ENCODE measurements around the gene EPHA6.

EPHA6 gene

GRCh38 chr3:97131476-97131875 lies 317.1 kb downstream of the EPHA6 start:
- FAIRE-seq (no peak), DNase-seq (ENCODE audit: extremely low spot score, insufficient read length, low read depth) (no peak)

GRCh38 chr3:97138914-97139541 lies 324.6 kb downstream of the EPHA6 start:
- DNase-seq (ENCODE audit: extremely low spot score, insufficient read length, low read depth) = no peak
- no peak for FAIRE-seq

DNA sequence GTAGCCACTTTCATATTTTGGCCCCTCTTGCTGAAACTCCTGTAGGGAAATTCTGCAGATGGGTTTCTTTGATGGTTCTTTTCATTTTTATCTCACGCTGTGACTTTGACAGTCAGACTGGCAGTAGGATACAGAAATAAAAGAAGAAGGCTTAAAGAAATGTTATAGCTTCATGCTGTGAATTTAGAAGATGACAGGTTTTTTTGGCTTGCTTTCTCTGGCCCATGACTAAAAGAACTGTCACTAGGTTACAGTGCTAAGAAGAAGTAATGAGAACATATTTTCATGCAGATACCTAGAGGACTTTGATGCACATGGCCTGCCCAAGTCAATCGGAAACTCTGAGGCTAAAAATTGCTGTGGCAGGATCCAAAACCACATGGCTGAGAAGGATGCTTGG lies 334.5 kb downstream of the EPHA6 start:
- no peak for DNase-seq (ENCODE audit: extremely low spot score, insufficient read length, low read depth)
- FAIRE-seq = no peak

DNA sequence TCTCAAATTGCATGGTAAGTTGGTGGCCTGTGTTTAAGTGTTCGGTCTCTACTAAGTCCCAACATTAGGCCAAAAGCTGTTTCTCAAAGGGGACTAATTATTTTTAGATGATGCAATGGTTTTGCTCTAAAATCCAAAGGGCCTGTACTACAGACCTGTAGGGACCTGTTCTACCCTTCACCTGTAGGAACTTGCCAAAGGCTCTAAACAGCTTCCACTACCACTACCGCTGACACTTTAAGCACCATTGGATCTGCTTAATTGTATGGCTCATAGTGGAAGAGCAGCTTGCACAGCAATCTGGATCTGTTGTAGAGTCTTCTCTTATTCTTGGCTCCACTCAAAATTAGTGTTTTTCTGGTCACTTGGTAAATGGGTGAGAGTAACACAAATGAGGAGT lies 346.8 kb downstream of the EPHA6 start:
- no peak for FAIRE-seq
- DNase-seq (ENCODE audit: extremely low spot score, insufficient read length, low read depth) = no peak

DNA sequence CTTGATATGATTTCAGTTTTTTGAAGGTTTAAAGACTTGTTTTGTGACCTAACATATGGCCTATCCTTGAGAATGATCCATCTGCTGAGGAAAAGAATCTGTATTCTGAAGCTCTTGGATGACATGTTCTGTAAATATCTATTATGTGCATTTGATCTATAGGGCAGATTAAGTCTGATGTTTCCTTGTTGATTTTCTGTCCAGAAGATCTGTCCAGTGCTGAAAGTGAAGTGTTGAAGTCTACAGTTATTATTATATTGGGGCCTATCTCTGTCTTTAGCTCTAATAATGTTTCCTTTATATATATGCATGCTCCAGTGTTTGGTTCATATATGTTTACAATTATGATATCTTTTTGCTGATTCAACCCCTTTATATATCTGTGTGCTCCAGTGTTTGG lies 362.8 kb downstream of the EPHA6 start:
- FAIRE-seq = no peak
- DNase-seq (ENCODE audit: extremely low spot score, insufficient read length, low read depth) = no peak

DNA sequence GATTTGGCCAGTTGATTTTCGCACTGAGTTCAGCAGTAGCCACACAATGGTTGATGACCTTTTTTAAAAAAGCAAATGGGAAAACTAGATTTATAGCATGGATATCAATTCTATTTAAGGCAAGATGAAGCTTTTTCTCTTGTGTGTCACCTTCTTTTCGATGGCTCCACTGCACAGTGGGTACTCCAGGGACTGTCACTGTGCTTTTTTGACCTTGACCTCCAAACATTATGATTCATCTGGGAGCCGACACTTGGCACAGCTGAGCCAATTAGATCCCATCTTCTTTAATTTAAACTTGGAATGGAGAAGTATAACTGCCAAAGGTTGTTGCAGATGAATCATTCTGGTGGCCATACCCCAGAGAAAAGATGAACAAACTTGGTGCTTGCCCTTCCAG lies 367.3 kb downstream of the EPHA6 start:
- FAIRE-seq = no peak
- DNase-seq (ENCODE audit: extremely low spot score, insufficient read length, low read depth) = no peak

DNA sequence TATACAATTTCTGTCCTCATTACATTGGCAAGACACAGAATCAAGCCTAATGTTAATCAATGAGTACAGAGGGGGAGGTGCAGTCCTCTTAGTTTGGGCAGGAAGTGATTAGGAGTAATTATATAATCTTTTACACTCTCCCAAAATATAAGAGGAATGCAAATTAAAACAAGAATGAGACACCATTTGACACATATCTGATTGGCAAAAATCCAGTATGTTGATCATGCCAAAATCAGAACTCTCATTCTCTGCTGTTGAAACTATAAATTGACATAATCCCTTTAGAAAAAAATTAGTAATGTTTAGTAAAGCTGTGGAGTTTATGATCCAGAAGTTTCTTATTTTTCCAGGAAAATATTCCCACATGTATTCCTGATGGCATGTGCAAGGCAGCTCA lies 373.4 kb downstream of the EPHA6 start:
- no peak for FAIRE-seq
- no peak for DNase-seq (ENCODE audit: extremely low spot score, insufficient read length, low read depth)

- FAIRE-seq = no peak
- DNase-seq (ENCODE audit: extremely low spot score, insufficient read length, low read depth) = no peak
These were observed 375.4 kb downstream of the EPHA6 start for GRCh38 chr3:97189835-97190234.

DNA sequence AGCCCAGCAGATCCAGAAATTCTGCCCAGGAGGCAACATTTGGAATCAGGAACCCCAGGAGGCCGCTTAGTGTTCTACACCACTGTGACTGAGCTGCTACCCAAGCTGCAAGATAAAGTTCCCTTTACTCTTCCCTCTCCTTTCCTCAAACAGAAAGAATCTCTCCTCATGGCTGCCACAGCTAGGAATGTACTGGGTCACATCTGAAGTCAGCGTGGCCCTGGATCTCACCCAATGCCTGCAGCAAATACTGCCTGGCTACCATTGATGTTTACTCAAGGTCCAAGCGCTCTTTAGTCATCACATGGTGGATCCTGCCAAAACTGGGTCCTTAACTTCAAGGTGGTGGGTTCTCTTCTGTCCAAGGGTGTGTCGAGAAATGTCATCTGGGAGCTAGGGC lies 382.7 kb downstream of the EPHA6 start:
- FAIRE-seq = no peak
- DNase-seq (ENCODE audit: extremely low spot score, insufficient read length, low read depth) = no peak

DNA sequence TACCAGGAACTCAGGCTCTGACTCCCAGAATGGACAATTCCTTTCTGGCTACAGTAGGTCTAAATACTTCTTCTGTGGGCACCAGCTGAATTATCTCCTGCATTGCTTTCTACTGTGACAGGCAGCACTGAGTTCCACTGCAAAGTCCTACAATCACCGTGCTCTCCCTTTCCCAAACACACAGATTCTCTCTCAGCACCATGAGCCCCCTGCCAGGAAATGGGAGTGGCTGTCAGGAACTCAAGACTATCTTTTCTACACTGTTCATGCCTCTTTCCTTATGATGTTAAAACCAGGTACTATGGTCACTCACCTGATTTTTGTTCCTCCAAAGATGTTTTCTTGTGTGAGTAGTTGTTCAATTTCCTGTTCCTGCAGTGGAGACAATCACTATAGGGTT lies 383.4 kb downstream of the EPHA6 start:
- FAIRE-seq = no peak

GRCh38 chr3:97200387-97200786 lies 386.0 kb downstream of the EPHA6 start:
- no peak for DNase-seq (ENCODE audit: extremely low spot score, insufficient read length, low read depth)
- FAIRE-seq = no peak

More for the DNA sequence above, 383.4 kb downstream of the EPHA6 start:
- no peak for DNase-seq (ENCODE audit: extremely low spot score, insufficient read length, low read depth)

DNA sequence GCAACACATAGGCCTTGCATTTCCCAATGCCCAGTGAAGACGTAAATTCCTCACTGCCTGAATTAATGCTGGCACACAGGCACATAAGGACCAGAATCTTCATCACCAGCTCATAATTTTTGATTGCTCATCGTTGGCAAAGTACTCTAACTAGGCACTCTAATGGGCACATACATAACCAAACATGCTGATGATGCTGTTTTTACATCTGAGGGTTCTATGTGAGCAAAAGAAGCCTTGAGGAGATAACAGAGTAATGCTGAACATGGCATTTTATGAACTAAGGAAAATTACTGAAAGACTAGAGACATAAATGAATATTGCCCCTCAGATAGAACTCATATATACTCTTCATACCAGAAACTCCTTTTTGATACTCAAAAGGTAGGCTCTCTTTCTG lies 387.4 kb downstream of the EPHA6 start:
- FAIRE-seq (no peak), DNase-seq (ENCODE audit: extremely low spot score, insufficient read length, low read depth) (no peak)

GRCh38 chr3:97228966-97229365 lies 414.6 kb downstream of the EPHA6 start:
- FAIRE-seq (no peak), DNase-seq (ENCODE audit: extremely low spot score, insufficient read length, low read depth) (no peak)

GRCh38 chr3:97230486-97230885 lies 416.1 kb downstream of the EPHA6 start:
- no peak for FAIRE-seq
- no peak for DNase-seq (ENCODE audit: extremely low spot score, insufficient read length, low read depth)

DNA sequence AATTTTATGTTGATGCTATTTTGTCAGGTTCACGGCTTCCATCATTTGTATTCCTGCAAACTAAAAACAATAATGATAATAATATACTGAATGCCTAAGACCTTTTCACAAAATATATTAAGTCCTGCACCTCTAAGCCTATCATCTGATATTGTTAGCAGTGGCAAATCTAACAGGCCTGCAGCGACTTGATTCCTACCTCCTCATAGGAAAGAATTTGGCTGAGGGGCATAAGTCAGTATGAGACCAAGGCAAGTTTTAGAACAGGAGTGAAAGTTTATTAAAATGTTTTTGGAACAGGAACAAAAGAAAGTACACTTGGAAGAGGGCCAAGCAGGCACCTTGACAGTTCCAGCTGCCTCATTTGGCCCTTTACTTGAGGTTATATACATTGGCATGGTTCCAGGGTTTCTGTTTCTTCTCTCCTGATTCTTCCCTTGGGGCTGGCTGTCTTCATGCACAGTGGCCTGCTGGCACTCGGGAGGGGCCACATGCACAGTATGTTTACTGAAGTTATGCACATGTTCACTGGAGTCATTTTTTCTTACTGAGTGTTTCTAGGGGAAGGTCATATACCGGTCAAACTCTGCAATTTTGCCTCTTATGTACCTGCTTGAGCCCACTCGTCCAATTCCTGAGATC lies 418.1 kb downstream of the EPHA6 start:
- DNase-seq (ENCODE audit: extremely low spot score, insufficient read length, low read depth) = no peak
- FAIRE-seq = no peak

- FAIRE-seq = no peak
- no peak for DNase-seq (ENCODE audit: extremely low spot score, insufficient read length, low read depth)
These were observed 420.8 kb downstream of the EPHA6 start for GRCh38 chr3:97235179-97235578.

DNA sequence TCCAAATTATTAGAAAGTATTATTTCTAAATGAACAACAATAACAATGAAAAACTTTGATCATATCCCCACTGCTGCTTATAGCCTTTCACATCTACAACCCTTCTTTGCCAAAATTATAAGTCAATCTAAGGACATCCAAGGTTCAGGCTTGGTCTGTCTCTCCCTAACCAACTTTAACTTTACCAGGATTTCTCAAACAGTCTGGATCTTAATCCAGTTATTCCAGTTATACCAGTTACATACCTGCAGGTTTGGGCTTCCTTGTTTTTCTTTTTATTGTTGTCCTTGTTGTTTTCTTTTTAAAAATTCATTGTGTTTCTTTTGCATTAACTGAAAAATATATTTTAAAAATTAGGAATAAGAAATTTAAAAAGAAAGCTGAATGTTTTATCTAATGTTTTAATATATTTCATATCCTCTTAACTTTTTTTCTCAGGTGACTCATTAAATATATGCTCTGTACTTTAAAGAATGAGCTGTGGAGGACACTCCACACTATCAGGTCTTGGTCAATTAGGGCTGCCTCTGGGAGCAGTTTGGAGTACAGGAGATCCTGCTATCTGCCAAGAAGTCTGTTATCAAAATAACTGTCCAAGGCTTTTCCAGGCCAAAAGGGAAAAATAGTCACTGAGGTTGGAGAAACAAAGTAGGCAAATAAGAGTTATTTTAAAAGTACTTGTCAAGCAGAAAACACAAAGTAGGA lies 421.4 kb downstream of the EPHA6 start:
- no peak for FAIRE-seq

GRCh38 chr3:97241417-97241816 lies 427.0 kb downstream of the EPHA6 start:
- DNase-seq (ENCODE audit: extremely low spot score, insufficient read length, low read depth) (no peak), FAIRE-seq (no peak)

More for the DNA sequence above, 421.4 kb downstream of the EPHA6 start:
- DNase-seq (ENCODE audit: extremely low spot score, insufficient read length, low read depth) = no peak

DNA sequence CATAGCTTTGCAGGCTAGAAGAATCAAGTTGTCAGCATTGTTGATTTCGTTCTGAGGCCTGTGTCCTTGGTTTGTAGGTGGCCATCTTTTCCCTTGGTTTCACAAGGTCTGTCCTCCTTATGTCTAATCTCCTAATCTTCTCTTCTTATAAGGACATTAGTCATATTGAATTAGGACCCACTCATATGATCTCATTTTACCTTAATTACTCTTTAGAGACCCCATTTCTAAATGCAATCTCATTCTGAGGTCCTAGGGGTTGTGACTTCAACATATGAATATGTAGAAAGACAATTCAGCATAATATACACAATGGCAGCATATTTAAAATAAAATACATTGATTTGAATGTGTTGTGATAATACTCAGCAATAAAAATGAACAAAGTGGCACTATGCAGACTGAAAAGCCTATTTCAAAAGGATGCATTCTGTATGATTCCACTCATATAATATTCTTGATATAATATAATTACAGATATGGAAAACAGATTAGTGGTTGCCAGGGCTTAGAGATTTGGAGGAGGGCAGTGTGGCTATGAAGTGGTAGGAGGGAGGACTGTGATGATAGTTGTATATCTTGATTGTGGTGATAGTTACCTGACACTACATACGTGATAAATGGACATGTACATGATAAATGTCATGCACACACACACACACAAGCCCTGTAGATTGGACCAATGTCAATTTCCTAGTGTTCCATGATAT lies 431.0 kb downstream of the EPHA6 start:
- FAIRE-seq (no peak), DNase-seq (ENCODE audit: extremely low spot score, insufficient read length, low read depth) (no peak)

- FAIRE-seq = no peak
- no peak for DNase-seq (ENCODE audit: extremely low spot score, insufficient read length, low read depth)
These were observed 441.7 kb downstream of the EPHA6 start for GRCh38 chr3:97256060-97256459.
